BJ (cell line): ENCODE measurements around the gene CAST. TPM values are rescaled to one million over a fixed set of nuclear protein-coding genes. Genes with fewer than 3 reads are reported as not detected.
A peak's percentile ranks its signal among the peaks of the same experiment; 100 is the strongest.

Experiments used
- CTCF ChIA-PET: fragments of 350-600 bp; formaldehyde crosslinking; extraction: SDS; loops from one replicate; lab custom pipeline; 2021; ENCODE audit warnings: antibody characterized with exemption, inconsistent platforms; lab: Yijun Ruan, JAX
- POLR2A ChIA-PET: fragments of 300-600 bp; sonication (Branson Sonifier 250); formaldehyde crosslinking; extraction: SDS; loops from one replicate; lab custom pipeline; 2021; ENCODE audit warnings: antibody characterized with exemption; lab: Charles Lee
- DNase-seq: peaks from one replicate; pipeline ENCODE4 v3.0.0-alpha.2; 2011; ENCODE audit warnings: low read depth
- H3K27me3 ChIP-seq: 2 replicates; pipeline ENCODE4 v1.6.0; 2011; ENCODE audit warnings: low read length; ENCODE audit not compliant: control insufficient read depth, insufficient read depth
- H3K36me3 ChIP-seq: 2 replicates; pipeline ENCODE4 v1.5.1; 2011; ENCODE audit warnings: low read length; ENCODE audit not compliant: control insufficient read depth, insufficient read depth
- H3K4me3 ChIP-seq: 2 replicates; pipeline ENCODE4 v1.5.1; 2011; ENCODE audit warnings: low read depth, mild to moderate bottlenecking, control low read depth, low read length
- CTCF ChIP-seq: IDR thresholded peaks from 2 replicates; pipeline ENCODE4 v1.5.1; 2011; ENCODE audit warnings: low read depth, mild to moderate bottlenecking, control low read depth, inconsistent platforms, low read length, moderate library complexity; ENCODE audit not compliant: insufficient read depth
- polyA plus RNA-seq: library from polyadenylated mRNA; depleted of rRNA; stranded (reverse); fragments of >200 nt; gene quantifications from 2 replicates; pipeline ENCODE4 v1.2.3, GENCODE V29; 2011

Gene CAST
- polyA plus RNA-seq, 1 experiment: 112 TPM

- Histone ChIP-seq H3K36me3 (no peaks in the 10 kb centered on the region), H3K4me3 (no peak overlapping the region), H3K27me3 (no peaks in the 10 kb centered on the region)
- no peak for TF ChIP-seq CTCF
- POLR2A ChIA-PET: no interaction called here
- no peak for DNase-seq
- CTCF ChIA-PET: interaction anchor here (1.1 to 1.8 kb wide), 2 partner anchors 9 to 44 kb away, joined by 3 read pairs; partner anchors contain the start of gene CAST
These were observed 44.4 kb downstream of the CAST start for GRCh38 chr5:96706433-96707111.

- no peak for TF ChIP-seq CTCF
- no peaks in the 10 kb centered on the region for H3K36me3 ChIP-seq
- POLR2A ChIA-PET: no interaction called here
- no peak for DNase-seq
- no peaks in the 10 kb centered on the region for H3K27me3 ChIP-seq
- H3K4me3 ChIP-seq: no peak overlapping the region
- CTCF ChIA-PET: interaction anchor here (1.7 kb wide), 1 partner anchor 37 kb away, joined by 4 read pairs; no protein-coding TSS in a partner anchor
These were observed 46.4 kb downstream of the CAST start for GRCh38 chr5:96708600-96708999.

GRCh38 chr5:96709152-96709821 is 47.1 kb downstream of the CAST start:
- POLR2A ChIA-PET: no interaction called here
- CTCF ChIA-PET: interaction anchor here (0.7 to 1.7 kb wide), 3 partner anchors 36 to 114 kb away, joined by 3 to 4 read pairs (median 3); no protein-coding TSS in a partner anchor
- DNase-seq: peak; percentile 48

GRCh38 chr5:96712100-96712746 is 50.0 kb downstream of the CAST start:
- no peaks in the 10 kb centered on the region for H3K36me3 ChIP-seq
- TF ChIP-seq CTCF: no peak
- H3K27me3 ChIP-seq: no peaks in the 10 kb centered on the region
- no peak overlapping the region for H3K4me3 ChIP-seq
- ChIA-PET CTCF (interaction anchor here (1.7 kb wide), 1 partner anchor 9 kb away, joined by 5 read pairs; no protein-coding TSS in a partner anchor), POLR2A (no interaction called here)
- DNase-seq: no peak

More at GRCh38 chr5:96709152-96709821, 47.1 kb downstream of the CAST start:
- Histone ChIP-seq H3K36me3 (no peaks in the 10 kb centered on the region), H3K4me3 (no peak overlapping the region), H3K27me3 (no peaks in the 10 kb centered on the region)
- TF ChIP-seq CTCF: no peak

GRCh38 chr5:96714450-96714849 is 52.3 kb downstream of the CAST start:
- no peak for DNase-seq
- POLR2A ChIA-PET: interaction anchor here (0.6 kb wide), 1 partner anchor 1138 kb away, joined by 3 read pairs; no protein-coding TSS in a partner anchor
- CTCF ChIA-PET: interaction anchor here (1.3 kb wide), 1 partner anchor 12 kb away, joined by 5 read pairs; no protein-coding TSS in a partner anchor
- no peak overlapping the region for H3K4me3 ChIP-seq
- no peaks in the 10 kb centered on the region for H3K36me3 ChIP-seq
- no peak for TF ChIP-seq CTCF
- no peaks in the 10 kb centered on the region for H3K27me3 ChIP-seq
